Heart left ventricle (tissue), 16 donors: ENCODE results near the gene MYO10. TPM values are rescaled to one million over a fixed set of nuclear protein-coding genes. Genes with fewer than 3 reads are reported as not detected.

Source experiments
- ATAC-seq, 4 donors: fragments of 200-7000 bp; cut with Tn5 transposase; one replicate each; pipeline ENCODE4 v1.9.1; 2020 to 2022; ENCODE audit warnings: moderate library complexity in 4 of 4, mild to moderate bottlenecking in 3 of 4, moderate number of reproducible peaks in 1 of 4
- DNase-seq, 5 donors: peaks; one replicate each; pipeline ENCODE4 v3.0.0-alpha.2; 2020
- H3K27ac ChIP-seq, 12 donors: fragments of 200-600 bp; sonication (generic) in 4 of 12; one replicate each; pipeline versions ENCODE4 v1.5.0 to v1.8.0; 2016 to 2022; ENCODE audit warnings: mild to moderate bottlenecking in 2 of 12
- H3K27me3 ChIP-seq, 9 donors: fragments of 200-600 bp; sonication (generic) in 2 of 9; one replicate each; pipeline versions ENCODE4 v1.5.1 to v1.8.0; 2016 to 2022; ENCODE audit warnings: mild to moderate bottlenecking in 3 of 9
- H3K36me3 ChIP-seq, 9 donors: fragments of 200-600 bp; sonication (generic) in 2 of 9; one replicate each; pipeline versions ENCODE4 v1.5.0 to v1.8.0; 2018 to 2022; ENCODE audit warnings: mild to moderate bottlenecking in 2 of 9
- H3K4me1 ChIP-seq, 12 donors: fragments of 200-600 bp; sonication (generic) in 4 of 12; one replicate each; pipeline versions ENCODE4 v1.5.0 to v1.8.0; 2016 to 2022; ENCODE audit warnings: mild to moderate bottlenecking in 3 of 12
- H3K4me3 ChIP-seq, 12 donors: fragments of 200-600 bp; sonication (generic) in 4 of 12; one replicate each; pipeline versions ENCODE4 v1.5.0 to v1.8.0; 2017 to 2022; ENCODE audit warnings: mild to moderate bottlenecking in 9 of 12, moderate library complexity in 4 of 12
- H3K9me3 ChIP-seq, 12 donors: fragments of 200-600 bp; sonication (generic) in 4 of 12; one replicate each; pipeline versions ENCODE4 v1.5.0 to v1.8.0; 2016 to 2022; ENCODE audit warnings: mild to moderate bottlenecking in 1 of 12
- POLR2A ChIP-seq, 2 donors: fragments of 450-650 bp; IDR thresholded peaks; one replicate each; pipeline ENCODE4 v1.6.1; 2017; ENCODE audit warnings: antibody characterized with exemption in 2 of 2, mild to moderate bottlenecking in 2 of 2, moderate library complexity in 2 of 2
- WGBS, 4 donors: extraction: QIAGEN DNeasy Blood & Tissue Kit in 2 of 4; methylation state at CpG; one replicate each; pipeline versions ENCODE4 v1.1.5 to v1.1.7; 2013 to 2018; 5-methylcytosine and 5-hydroxymethylcytosine counted together
- intact Hi-C, 10 donors: fragments of 100-400 bp; cut with DNase I; formaldehyde crosslinking; loops; one replicate each; pipeline versions ENCODE4 v1.11.1 to v1.14.2; 2022
- polyA plus RNA-seq, 2 donors: library from polyadenylated mRNA; stranded (reverse); fragments of 200-250 nt; gene quantifications; one replicate each; pipeline ENCODE4 v1.2.3, GENCODE V29; 2013
- total RNA-seq, 9 donors: library from RNA; depleted of rRNA in 2 of 9; stranded (reverse); fragments of >200 nt in 2 of 9; fragmentation: NEBNext Ultra II Directional in 3 of 9; extraction: Animal tissue kit (Norgen Biotek cat#: 25700) in 3 of 9; gene quantifications; one replicate each; pipeline versions ENCODE4 v1.1.0 to v1.2.4, GENCODE V29; 2016 to 2023
- TF ChIP-seq, protein P1 (sequence below), 12 donors: fragments of 200-600 bp; sonication (generic) in 4 of 12; IDR thresholded peaks; one replicate each; pipeline versions ENCODE4 v1.5.0 to v1.8.0; 2018 to 2022; ENCODE audit warnings: antibody characterized with exemption in 12 of 12, mild to moderate bottlenecking in 5 of 12
- donor health status: ischemic (EF 13 %, LVEDD 7.1; RV severe dilation, severe dysfunction).
- donor health status: healthy with polysubstance abuse.
- donor health status: DM: no; HTN: yes; CAD: no.
- donor health status: DM: no; HTN: no; CAD: no.
- donor health status: ischemic (EF 25% LVEDD 6.9; RV normal size, moderate dysfunction).
- donor health status: ischemic (EF 25% LVEDD 5.7; RV mildly dilated, moderate dysfunction).
- donor health status: healthy.
- donor health status: DM: yes; HTN: yes; CAD: no.
- donor health status: ischemic (EF 35%, LVEDD 5.7; RV mildly dilated, moderate dysfunction).
- donor health status: nonischemic (EF 11% LVEDD 7.7; RV severe dilation, severe dysfunction).
- donor health status: DM: yes; HTN: yes; CAD: no.
- donor health status: PGD.
- donor health status: ischemic (EF 29% LVEDD 5.4; RV normal size, mild dysfunction).
- donor health status: nonischemic (EF 23%, LVEDD 6.1; RV moderate dilation, normal function).

MYO10 gene
- total and polyA plus RNA-seq, 11 donors, result 2.0 to 17.3 (median 3.8) TPM

DNA sequence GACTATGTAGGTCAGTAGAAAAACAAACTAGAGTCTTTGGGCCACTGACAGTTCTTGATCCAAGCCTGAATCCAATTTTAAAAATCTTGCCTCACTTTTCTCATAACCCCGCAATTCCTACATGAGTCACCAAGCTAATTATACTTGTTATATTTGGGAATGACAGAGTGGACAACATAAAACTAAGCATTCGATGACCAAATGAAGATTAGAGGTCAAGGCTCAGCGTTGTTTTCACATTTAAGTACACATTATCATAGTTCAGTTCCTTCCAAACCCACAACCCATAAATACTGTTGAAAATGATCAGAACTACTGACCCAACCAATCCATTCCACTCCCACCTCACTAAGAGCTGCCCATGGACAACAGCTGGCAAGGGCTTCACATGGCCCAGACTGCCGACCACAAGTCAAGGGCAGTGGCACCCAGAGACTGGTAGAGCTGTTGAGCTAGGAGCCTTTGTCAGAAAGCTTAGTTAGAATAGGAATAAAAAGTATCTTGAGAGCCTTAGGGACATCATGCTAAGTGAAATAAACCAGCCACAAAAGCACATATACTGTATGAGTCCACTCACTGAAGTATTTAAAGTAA is 64.2 kb downstream of the MYO10 start:
- DNase-seq (no peak), ATAC-seq (no peak)
- H3K27ac ChIP-seq, result peak overlapping the region in 1 of 12 donors; percentile 14
- H3K4me3 ChIP-seq, result no peak overlapping the region
- intact Hi-C loops, result no loop called here
- peaks cover 0 to 10% (median 0%) of the 10 kb centered on the region in 12 donors for H3K9me3 ChIP-seq
- peaks cover 0 to 4% (median 0%) of the 10 kb centered on the region in 12 donors for H3K4me1 ChIP-seq
- no peaks in the 10 kb centered on the region for H3K27me3 ChIP-seq
- no peaks in the 10 kb centered on the region for H3K36me3 ChIP-seq
- 77 to 90% (median 83%) methylated on average over 4 of the region's 4 CpGs for WGBS, 4 donors
- TF ChIP-seq, protein P1, sequence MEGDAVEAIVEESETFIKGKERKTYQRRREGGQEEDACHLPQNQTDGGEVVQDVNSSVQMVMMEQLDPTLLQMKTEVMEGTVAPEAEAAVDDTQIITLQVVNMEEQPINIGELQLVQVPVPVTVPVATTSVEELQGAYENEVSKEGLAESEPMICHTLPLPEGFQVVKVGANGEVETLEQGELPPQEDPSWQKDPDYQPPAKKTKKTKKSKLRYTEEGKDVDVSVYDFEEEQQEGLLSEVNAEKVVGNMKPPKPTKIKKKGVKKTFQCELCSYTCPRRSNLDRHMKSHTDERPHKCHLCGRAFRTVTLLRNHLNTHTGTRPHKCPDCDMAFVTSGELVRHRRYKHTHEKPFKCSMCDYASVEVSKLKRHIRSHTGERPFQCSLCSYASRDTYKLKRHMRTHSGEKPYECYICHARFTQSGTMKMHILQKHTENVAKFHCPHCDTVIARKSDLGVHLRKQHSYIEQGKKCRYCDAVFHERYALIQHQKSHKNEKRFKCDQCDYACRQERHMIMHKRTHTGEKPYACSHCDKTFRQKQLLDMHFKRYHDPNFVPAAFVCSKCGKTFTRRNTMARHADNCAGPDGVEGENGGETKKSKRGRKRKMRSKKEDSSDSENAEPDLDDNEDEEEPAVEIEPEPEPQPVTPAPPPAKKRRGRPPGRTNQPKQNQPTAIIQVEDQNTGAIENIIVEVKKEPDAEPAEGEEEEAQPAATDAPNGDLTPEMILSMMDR (IDR thresholded peaks at IDR 0.05), result no peak
- no peak for TF ChIP-seq POLR2A (IDR thresholded peaks at IDR 0.05)

DNA sequence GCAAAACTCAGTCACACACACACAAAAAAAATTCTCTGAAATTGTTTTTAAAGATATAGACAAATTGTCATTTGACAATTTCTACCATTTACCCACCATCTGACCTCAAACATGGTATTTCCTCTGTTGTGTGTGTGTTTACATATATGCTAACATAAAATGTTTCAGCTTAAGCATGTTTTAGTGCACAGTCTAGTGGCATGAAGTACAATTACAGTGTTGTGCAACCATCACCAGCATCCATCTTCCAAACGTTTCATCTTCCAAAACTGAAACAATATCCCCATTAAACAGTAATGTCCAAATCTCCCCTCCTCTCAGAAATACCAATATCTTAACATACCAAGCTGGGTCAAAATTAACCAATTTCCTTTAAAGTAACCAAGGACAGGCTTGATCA is 65.2 kb downstream of the MYO10 start:
- no peak for ATAC-seq
- TF ChIP-seq, protein P1 (IDR thresholded peaks at IDR 0.05), result no peak
- TF ChIP-seq POLR2A (IDR thresholded peaks at IDR 0.05), result no peak
- Histone ChIP-seq H3K9me3 (peaks cover 0 to 10% (median 0%) of the 10 kb centered on the region in 12 donors), H3K36me3 (no peaks in the 10 kb centered on the region), H3K4me3 (no peak overlapping the region), H3K4me1 (peaks cover 0 to 5% (median 0%) of the 10 kb centered on the region in 12 donors), H3K27ac (no peak overlapping the region), H3K27me3 (no peaks in the 10 kb centered on the region)
- DNase-seq, result no peak
- intact Hi-C loops, result no loop called here
- WGBS, 4 donors, result 80 to 88% (median 85%) methylated on average over 1 of the region's 1 CpG

DNA sequence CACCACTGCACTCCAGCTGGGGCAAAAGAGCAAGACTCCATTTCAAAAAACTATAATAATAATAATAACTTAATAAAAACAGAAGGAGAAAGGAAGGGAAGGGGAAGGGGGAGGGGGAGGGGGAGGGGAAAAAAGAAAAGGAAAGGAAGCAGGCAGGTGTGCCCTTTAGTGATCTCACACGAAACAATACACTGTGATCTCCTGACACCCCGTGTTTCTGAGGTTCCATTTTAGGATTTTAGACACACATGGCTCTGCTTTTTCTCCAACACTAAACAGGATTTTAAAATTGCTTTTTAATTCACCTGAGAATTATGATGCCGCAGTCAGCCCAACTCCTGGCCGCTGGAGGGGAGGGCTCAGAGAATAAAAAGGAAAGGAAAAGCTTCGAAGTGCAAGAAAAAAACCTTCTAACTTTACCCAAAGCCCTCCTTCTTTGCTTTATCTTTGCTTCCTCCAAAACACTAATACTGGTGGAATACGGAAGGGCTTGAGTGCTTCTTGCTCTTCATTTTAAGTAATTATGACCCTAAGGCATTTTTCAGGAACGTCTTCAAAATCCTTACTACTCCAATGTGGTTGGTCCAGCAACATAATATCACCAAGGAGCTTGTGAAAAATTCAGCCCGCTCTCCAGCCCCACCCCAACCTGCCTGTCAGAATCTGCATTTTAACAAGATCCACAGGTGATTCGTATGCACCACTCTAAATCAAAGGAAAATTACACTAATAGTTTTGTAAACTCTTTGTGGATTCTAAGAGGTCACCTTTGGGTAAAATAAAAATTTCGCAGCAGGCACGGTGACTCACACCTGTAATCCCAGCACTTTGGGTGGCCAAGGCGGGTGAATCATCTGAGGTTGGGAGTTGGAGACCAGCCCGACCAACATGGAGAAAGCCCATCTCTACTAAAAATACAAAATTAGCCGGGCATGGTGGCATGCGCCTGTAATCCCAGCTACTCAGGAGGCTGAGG is 66.0 kb downstream of the MYO10 start:
- H3K9me3 ChIP-seq, result peaks cover 0 to 10% (median 0%) of the 10 kb centered on the region in 12 donors
- H3K27ac ChIP-seq, result no peak overlapping the region
- peaks cover 0 to 5% (median 0%) of the 10 kb centered on the region in 12 donors for H3K4me1 ChIP-seq
- no peaks in the 10 kb centered on the region for H3K36me3 ChIP-seq
- 88 to 92% (median 89%) methylated on average over 15 of the region's 15 CpGs for WGBS, 4 donors
- no peaks in the 10 kb centered on the region for H3K27me3 ChIP-seq
- no peak for TF ChIP-seq POLR2A (IDR thresholded peaks at IDR 0.05)
- TF ChIP-seq, protein P1 (IDR thresholded peaks at IDR 0.05), result no peak
- ATAC-seq (no peak), DNase-seq (no peak)
- intact Hi-C loops, result no loop called here
- no peak overlapping the region for H3K4me3 ChIP-seq

DNA sequence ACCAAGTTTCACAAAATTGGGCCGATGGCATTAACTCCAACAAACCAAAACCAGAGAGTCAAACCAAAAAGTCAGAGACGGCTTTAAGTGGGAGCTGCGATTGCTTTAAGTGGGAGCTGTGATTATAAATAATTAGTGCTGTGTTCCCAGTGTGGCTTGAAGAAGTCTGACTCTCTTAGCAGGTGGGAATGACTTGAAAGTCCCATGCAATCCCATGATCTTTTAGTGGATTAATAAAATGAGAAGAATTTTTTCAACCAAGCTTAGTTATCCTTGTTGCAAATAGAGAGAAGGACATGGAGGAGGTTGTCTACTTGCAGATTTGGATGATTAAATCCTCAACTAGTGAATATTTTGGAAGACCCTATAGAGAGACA is 68.5 kb downstream of the MYO10 start:
- Histone ChIP-seq H3K27ac (no peak overlapping the region), H3K9me3 (no peaks in the 10 kb centered on the region), H3K4me1 (peaks cover 0 to 5% (median 0%) of the 10 kb centered on the region in 12 donors), H3K4me3 (no peak overlapping the region), H3K27me3 (no peaks in the 10 kb centered on the region), H3K36me3 (no peaks in the 10 kb centered on the region)
- 79 to 88% (median 84%) methylated on average over 3 of the region's 3 CpGs for whole genome bisulfite sequencing, 4 donors
- ATAC-seq (no peak), DNase-seq (no peak)
- intact Hi-C loops, result no loop called here
- TF ChIP-seq POLR2A (IDR thresholded peaks at IDR 0.05), result no peak
- TF ChIP-seq, protein P1 (IDR thresholded peaks at IDR 0.05), result no peak
